Endothelial cell (in vitro differentiated cells): ENCODE data around the gene SLC12A8. TPM values are rescaled to one million over a fixed set of nuclear protein-coding genes. Genes with fewer than 3 reads are reported as not detected.

Source experiments
- DNase-seq: peaks from one replicate; pipeline ENCODE4 v3.0.0; 2021; ENCODE audit warnings: low spot score
- H3K27ac Mint-ChIP-seq: one replicate; pipeline ENCODE4 v1.8.0; 2021; ENCODE audit warnings: mixed read lengths, inconsistent platforms; ENCODE audit not compliant: unreplicated experiment
- H3K27me3 Mint-ChIP-seq: one replicate; pipeline ENCODE4 v1.8.0; 2021; ENCODE audit warnings: mild to moderate bottlenecking, moderate library complexity, mixed read lengths, inconsistent platforms; ENCODE audit not compliant: unreplicated experiment
- H3K36me3 Mint-ChIP-seq: one replicate; pipeline ENCODE4 v1.8.0; 2021; ENCODE audit warnings: mild to moderate bottlenecking, low read depth, mixed read lengths, inconsistent platforms; ENCODE audit not compliant: unreplicated experiment
- H3K4me1 Mint-ChIP-seq: one replicate; pipeline ENCODE4 v1.8.0; 2021; ENCODE audit warnings: mild to moderate bottlenecking, mixed read lengths, inconsistent platforms; ENCODE audit not compliant: unreplicated experiment
- H3K4me3 Mint-ChIP-seq: one replicate; pipeline ENCODE4 v1.8.0; 2021; ENCODE audit warnings: mild to moderate bottlenecking, mixed read lengths, inconsistent platforms; ENCODE audit not compliant: unreplicated experiment
- H3K9me3 Mint-ChIP-seq: one replicate; pipeline ENCODE4 v1.8.0; 2021; ENCODE audit warnings: mixed read lengths, inconsistent platforms; ENCODE audit not compliant: unreplicated experiment
- CTCF ChIP-seq: fragments of 200-600 bp; sonication (generic); IDR thresholded peaks from one replicate; pipeline ENCODE4 v1.5.0; 2021; ENCODE audit warnings: antibody characterized with exemption; ENCODE audit not compliant: unreplicated experiment
- total RNA-seq: library from RNA; stranded (reverse); fragmentation: NEBNext Ultra II Directional; extraction: Animal tissue kit (Norgen Biotek cat#: 25700); gene quantifications from one replicate; pipeline ENCODE4 v1.2.1, GENCODE V29; 2021; ENCODE audit not compliant: unreplicated experiment

SLC12A8 gene
- total RNA-seq, 1 donor from 2014 or later, result 0.54 TPM

DNA sequence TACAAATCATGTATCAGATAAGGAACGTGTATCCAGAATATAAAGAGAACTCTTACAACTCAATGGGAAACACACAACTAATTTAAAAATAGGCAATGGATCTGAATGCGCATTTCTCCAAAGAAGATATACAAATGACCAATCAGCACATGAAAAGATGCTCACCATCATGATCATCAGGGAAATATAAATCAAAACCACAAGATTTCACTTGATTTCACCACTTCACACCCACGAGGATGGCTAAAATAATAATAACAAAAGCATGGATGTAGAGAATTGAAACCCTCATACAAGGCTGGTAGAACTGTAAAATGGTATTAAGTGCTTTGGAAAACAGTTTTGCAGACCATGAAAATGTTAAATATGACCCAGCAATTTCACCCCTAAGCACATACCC is 26.7 kb upstream of the SLC12A8 start:
- no peak for DNase-seq
- Mint-ChIP-seq H3K36me3 (no peaks in the 10 kb centered on the region), H3K4me3 (no peak overlapping the region), H3K4me1 (peaks cover 3% of the 10 kb centered on the region), H3K27ac (no peak overlapping the region), H3K9me3 (no peaks in the 10 kb centered on the region), H3K27me3 (no peaks in the 10 kb centered on the region)
- no peak for TF ChIP-seq CTCF

GRCh38 chr3:125238759-125239158 is 26.2 kb upstream of the SLC12A8 start:
- Mint-ChIP-seq H3K9me3 (no peaks in the 10 kb centered on the region), H3K4me3 (no peak overlapping the region), H3K36me3 (peaks cover under 1% of the 10 kb centered on the region), H3K4me1 (peaks cover 3% of the 10 kb centered on the region), H3K27ac (no peak overlapping the region), H3K27me3 (no peaks in the 10 kb centered on the region)
- TF ChIP-seq CTCF, result no peak
- no peak for DNase-seq

DNA sequence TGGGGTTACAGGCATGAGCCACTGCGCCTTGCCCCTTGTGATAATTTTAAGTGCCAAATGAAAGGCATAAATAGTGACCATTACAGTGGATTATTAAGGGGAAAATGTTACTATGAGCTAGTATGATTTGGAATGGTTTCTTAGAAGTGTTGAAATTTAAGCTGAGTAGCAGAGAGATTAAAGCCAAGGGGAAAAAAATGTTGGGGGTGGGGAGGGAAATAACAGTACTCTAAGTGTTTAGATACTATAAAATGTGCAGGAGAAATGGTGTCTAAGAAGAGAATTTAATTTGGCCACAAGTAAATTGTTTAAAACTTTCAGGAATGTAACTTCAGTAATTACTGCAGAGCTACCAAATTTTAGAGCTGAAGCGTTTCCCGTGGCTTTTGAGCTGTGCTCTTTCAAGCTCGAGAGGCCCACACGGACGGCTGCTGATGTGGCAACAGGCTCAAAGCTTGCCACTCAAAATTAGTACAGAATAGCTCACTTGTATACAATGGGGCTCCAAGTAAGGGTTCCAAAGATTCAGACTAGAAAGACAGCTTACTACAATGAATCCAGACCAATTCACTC is 23.9 kb upstream of the SLC12A8 start:
- Mint-ChIP-seq H3K4me3 (no peak overlapping the region), H3K9me3 (no peaks in the 10 kb centered on the region), H3K27ac (no peak overlapping the region), H3K27me3 (no peaks in the 10 kb centered on the region), H3K36me3 (peaks cover 7% of the 10 kb centered on the region), H3K4me1 (peaks cover 3% of the 10 kb centered on the region)
- no peak for DNase-seq
- TF ChIP-seq CTCF, result no peak

- DNase-seq, result no peak
- Mint-ChIP-seq H3K36me3 (peaks cover 7% of the 10 kb centered on the region), H3K4me3 (no peak overlapping the region), H3K9me3 (no peaks in the 10 kb centered on the region), H3K27ac (no peak overlapping the region), H3K27me3 (no peaks in the 10 kb centered on the region), H3K4me1 (no peaks in the 10 kb centered on the region)
- no peak for TF ChIP-seq CTCF
These were observed 22.3 kb upstream of the SLC12A8 start for GRCh38 chr3:125234831-125235230.

- no peaks in the 10 kb centered on the region for H3K27me3 Mint-ChIP-seq
- TF ChIP-seq CTCF, result no peak
- no peak for DNase-seq
- peaks cover 7% of the 10 kb centered on the region for H3K36me3 Mint-ChIP-seq
- no peaks in the 10 kb centered on the region for H3K4me1 Mint-ChIP-seq
- no peaks in the 10 kb centered on the region for H3K9me3 Mint-ChIP-seq
- no peak overlapping the region for H3K4me3 Mint-ChIP-seq
- no peak overlapping the region for H3K27ac Mint-ChIP-seq
These were observed 19.9 kb upstream of the SLC12A8 start for GRCh38 chr3:125232401-125232800.
